Thyroid gland (tissue), 4 donors: ENCODE data around the gene VPS39. TPM values are rescaled to one million over a fixed set of nuclear protein-coding genes. Genes with fewer than 3 reads are reported as not detected.

Experiments used
- DNase-seq, 2 donors: peaks; one replicate each; pipeline ENCODE4 v3.0.0-alpha.2; 2019
- H3K27ac ChIP-seq, 3 donors: fragments of 200-600 bp; sonication (generic); 1 replicate in 2 of 3; 2 replicates in 1 of 3; pipeline ENCODE4 v1.5.1; 2016 to 2019; ENCODE audit warnings: mild to moderate bottlenecking in 1 of 3, moderate library complexity in 1 of 3
- H3K27me3 ChIP-seq: fragments of 200-600 bp; sonication (generic); one replicate; pipeline ENCODE4 v1.5.1; 2019
- H3K36me3 ChIP-seq, 2 donors: fragments of 200-600 bp; sonication (generic); one replicate each; pipeline ENCODE4 v1.5.1; 2016 to 2019
- H3K4me1 ChIP-seq, 2 donors: fragments of 200-600 bp; sonication (generic); one replicate each; pipeline ENCODE4 v1.5.1; 2017 to 2019
- H3K4me3 ChIP-seq, 3 donors: fragments of 200-600 bp; sonication (generic); replicated peaks in 1 of 3; 1 replicate in 2 of 3; 2 replicates in 1 of 3; pipeline ENCODE4 v1.5.1; 2016; ENCODE audit warnings: mild to moderate bottlenecking in 1 of 3
- H3K9me3 ChIP-seq: fragments of 200-600 bp; sonication (generic); one replicate; pipeline ENCODE4 v1.5.1; 2017
- CTCF ChIP-seq, 6 experiments: fragments of 200-600 bp in 3 of 6; fragments of 450-650 bp in 3 of 6; sonication (generic) in 3 of 6; IDR thresholded peaks; one replicate each; pipeline ENCODE4 v1.5.1; 2016 to 2019; ENCODE audit warnings: antibody characterized with exemption in 6 of 6, mild to moderate bottlenecking in 2 of 6, inconsistent platforms in 1 of 6, moderate library complexity in 1 of 6
- POLR2A ChIP-seq, 2 donors: fragments of 450-650 bp; IDR thresholded peaks; one replicate each; pipeline ENCODE4 v1.6.1; 2017; ENCODE audit warnings: antibody characterized with exemption in 2 of 2, mild to moderate bottlenecking in 2 of 2, moderate library complexity in 1 of 2
- WGBS, 2 donors: methylation state at CpG; one replicate each; pipeline ENCODE4 v1.1.5; 2017; 5-methylcytosine and 5-hydroxymethylcytosine counted together
- intact Hi-C: fragments of 100-400 bp; cut with DNase I; formaldehyde crosslinking; loops from one replicate; pipeline ENCODE4 v1.15.1; 2023
- total RNA-seq, 4 donors: library from RNA; depleted of rRNA; stranded (reverse); fragments of >200 nt; gene quantifications; one replicate each; pipeline ENCODE4 v1.2.3, GENCODE V29; 2016

VPS39 gene
- total RNA-seq, 4 donors from 2014 or later: 75.0 to 156 (median 107) TPM

GRCh38 chr15:42190370-42190769 lies 17.7 kb downstream of the VPS39 start:
- Histone ChIP-seq H3K27ac (no peak overlapping the region), H3K27me3 (no peaks in the 10 kb centered on the region), H3K9me3 (no peaks in the 10 kb centered on the region), H3K36me3 (peaks cover 4 to 18% of the 10 kb centered on the region in 2 donors), H3K4me1 (peaks cover 0 to 6% of the 10 kb centered on the region in 2 donors), H3K4me3 (no peak overlapping the region)
- WGBS, 2 donors: 95 to 96% methylated on average over 2 of the region's 2 CpGs
- TF ChIP-seq POLR2A (IDR thresholded peaks at IDR 0.05): no peak
- no peak for TF ChIP-seq CTCF (IDR thresholded peaks at IDR 0.05)
- intact Hi-C loops: no loop called here
- no peak for DNase-seq

DNA sequence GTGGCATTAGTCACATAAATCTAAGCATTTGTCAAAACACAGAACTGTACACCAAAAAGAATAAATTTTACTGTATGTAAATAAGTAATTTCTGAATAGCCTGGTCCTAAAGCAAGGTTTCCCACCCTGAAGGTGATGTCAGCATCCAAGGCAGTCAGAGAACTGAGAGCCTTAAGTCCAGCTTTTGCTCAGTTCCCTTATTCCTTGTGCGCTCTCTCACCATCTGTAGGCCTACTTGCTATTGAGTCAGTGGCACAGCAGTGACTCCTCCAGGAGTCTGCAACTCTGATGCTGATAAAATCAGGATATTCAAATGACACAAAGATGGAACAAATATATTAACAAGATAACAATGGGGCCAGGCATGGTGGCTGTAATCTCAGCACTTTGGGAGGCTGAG lies 22.3 kb downstream of the VPS39 start:
- no peaks in the 10 kb centered on the region for H3K4me1 ChIP-seq
- no peak for DNase-seq
- no peak overlapping the region for H3K4me3 ChIP-seq
- TF ChIP-seq CTCF (IDR thresholded peaks at IDR 0.05): no peak
- TF ChIP-seq POLR2A (IDR thresholded peaks at IDR 0.05): no peak
- WGBS, 2 donors: 92 to 100% methylated on average over 1 of the region's 1 CpG
- no peaks in the 10 kb centered on the region for H3K9me3 ChIP-seq
- no peak overlapping the region for H3K27ac ChIP-seq
- no peaks in the 10 kb centered on the region for H3K27me3 ChIP-seq
- H3K36me3 ChIP-seq: peaks cover 22 to 39% of the 10 kb centered on the region in 2 donors
- intact Hi-C loops: no loop called here

DNA sequence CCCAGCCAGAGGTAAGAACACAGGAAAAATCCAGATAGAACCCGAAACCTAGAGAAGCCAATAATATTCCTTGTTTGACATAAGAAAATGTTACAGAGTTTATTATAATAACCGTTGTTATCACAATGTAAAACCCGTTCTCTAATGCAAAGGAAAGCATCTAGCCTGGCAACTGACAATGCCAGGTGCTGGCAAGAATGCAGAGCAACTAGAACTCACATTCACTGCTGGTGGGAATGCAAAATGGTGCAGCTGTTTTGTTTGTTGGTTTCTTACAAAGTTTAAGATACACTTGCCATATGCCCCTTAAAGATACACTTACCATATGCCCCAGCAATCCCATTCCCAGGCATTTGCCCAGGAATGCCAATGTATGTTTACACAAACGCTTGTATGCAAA lies 23.4 kb downstream of the VPS39 start:
- WGBS, 2 donors: 94 to 97% methylated on average over 4 of the region's 4 CpGs
- no peak overlapping the region for H3K4me3 ChIP-seq
- peaks cover 24 to 43% of the 10 kb centered on the region in 2 donors for H3K36me3 ChIP-seq
- H3K9me3 ChIP-seq: no peaks in the 10 kb centered on the region
- no peak overlapping the region for H3K27ac ChIP-seq
- H3K27me3 ChIP-seq: no peaks in the 10 kb centered on the region
- TF ChIP-seq CTCF (IDR thresholded peaks at IDR 0.05): no peak
- no peak for TF ChIP-seq POLR2A (IDR thresholded peaks at IDR 0.05)
- intact Hi-C loops: no loop called here
- H3K4me1 ChIP-seq: no peaks in the 10 kb centered on the region
- no peak for DNase-seq

DNA sequence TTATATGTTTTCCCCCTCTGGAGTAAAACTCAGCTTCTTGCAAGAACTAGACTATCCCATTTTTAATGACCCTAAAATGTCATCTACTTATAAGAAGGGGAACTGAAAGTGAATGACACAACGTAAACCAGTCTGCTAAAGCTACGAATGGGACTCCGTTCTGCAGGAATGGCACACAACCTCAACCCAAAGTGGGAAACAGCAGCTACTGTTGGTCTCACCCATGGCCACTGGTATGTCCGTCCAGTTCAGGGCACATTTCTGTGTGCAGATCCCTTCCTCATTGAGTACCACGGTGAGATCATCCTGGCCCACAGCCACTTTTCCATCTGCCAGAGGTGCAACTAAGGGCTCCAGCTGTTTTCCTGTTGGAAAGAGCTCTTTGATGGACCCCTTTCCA lies 23.8 kb downstream of the VPS39 start:
- Histone ChIP-seq H3K36me3 (peaks cover 27 to 43% of the 10 kb centered on the region in 2 donors), H3K9me3 (no peaks in the 10 kb centered on the region), H3K27ac (no peak overlapping the region), H3K27me3 (no peaks in the 10 kb centered on the region), H3K4me1 (no peaks in the 10 kb centered on the region), H3K4me3 (no peak overlapping the region)
- WGBS, 2 donors: 71 to 87% methylated on average over 5 of the region's 5 CpGs
- DNase-seq: peak in 1 of 2 donors; percentile 18
- intact Hi-C loops: no loop called here
- no peak for TF ChIP-seq CTCF (IDR thresholded peaks at IDR 0.05)
- TF ChIP-seq POLR2A (IDR thresholded peaks at IDR 0.05): no peak

DNA sequence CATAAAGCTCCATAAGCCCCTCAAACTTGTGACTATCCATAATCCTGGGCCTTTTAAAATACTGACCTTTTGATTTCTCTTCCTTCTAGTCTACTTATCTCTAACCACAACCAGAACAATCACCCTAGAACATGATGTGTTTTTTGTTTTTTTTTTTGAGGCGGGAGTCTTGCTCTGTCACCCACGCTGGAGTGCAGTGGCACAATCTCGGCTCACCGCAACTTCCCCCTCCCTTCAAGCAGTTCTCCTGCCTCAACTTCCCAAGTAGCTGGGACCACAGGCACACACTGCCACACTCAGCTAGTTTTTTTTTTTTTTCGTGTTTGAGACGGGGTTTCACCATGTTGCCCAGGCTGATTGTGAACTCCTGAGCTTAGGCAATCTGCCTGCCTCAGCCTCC lies 25.1 kb downstream of the VPS39 start:
- WGBS, 2 donors: 91 to 95% methylated on average over 6 of the region's 6 CpGs
- H3K9me3 ChIP-seq: no peaks in the 10 kb centered on the region
- peaks cover 33 to 43% of the 10 kb centered on the region in 2 donors for H3K36me3 ChIP-seq
- H3K4me3 ChIP-seq: no peak overlapping the region
- no peak overlapping the region for H3K27ac ChIP-seq
- no peak for DNase-seq
- intact Hi-C loops: no loop called here
- no peaks in the 10 kb centered on the region for H3K4me1 ChIP-seq
- no peaks in the 10 kb centered on the region for H3K27me3 ChIP-seq
- TF ChIP-seq CTCF (IDR thresholded peaks at IDR 0.05) (no peak), POLR2A (IDR thresholded peaks at IDR 0.05) (no peak)
